SH-SY5Y (cell line): ENCODE results near the gene TMEM109.

Experiments used
- GATA2 ChIP-seq: IDR thresholded peaks from 2 replicates; pipeline ENCODE4 v1.6.1; 2011; ENCODE audit warnings: mild to moderate bottlenecking, low read depth, low read length
- GATA3 ChIP-seq: IDR thresholded peaks from 2 replicates; pipeline ENCODE4 v1.6.1; 2011; ENCODE audit warnings: low read depth, mild to moderate bottlenecking, low read length, moderate library complexity

GRCh38 chr11:60919956-60920355, 6.0 kb downstream of the TMEM109 start:
- TF ChIP-seq GATA3 = no peak
- no peak for TF ChIP-seq GATA2
